ENCODE results near the gene SH3BGRL2. TPM values are rescaled to one million over a fixed set of nuclear protein-coding genes. Genes with fewer than 3 reads are reported as not detected.

The SH3BGRL2 gene
- total and polyA plus RNA-seq, 4 donors: 23.8 to 71.3 (median 34.3) TPM

- H3K4me3 ChIP-seq (ENCODE audit: low read depth in 1 of 3, low read length in 3 of 3): no peak overlapping the region
- H3K9me3 ChIP-seq (ENCODE audit: control insufficient read depth in 4 of 4, low read length in 3 of 4): no peaks in the 10 kb centered on the region
- no peak overlapping the region for H3K9ac ChIP-seq (ENCODE audit: low read depth in 1 of 2, low read length in 2 of 2)
- peaks cover 2 to 25% (median 9%) of the 10 kb centered on the region in 4 donors for H3K4me1 ChIP-seq (ENCODE audit: control insufficient read depth in 4 of 4, insufficient read depth in 4 of 4, low read length in 3 of 4)
- peaks cover 0 to 6% (median 4%) of the 10 kb centered on the region in 4 donors for H3K36me3 ChIP-seq (ENCODE audit: control insufficient read depth in 4 of 4, insufficient read depth in 3 of 4, low read depth in 1 of 4, low read length in 3 of 4)
- H3K27me3 ChIP-seq (ENCODE audit: control insufficient read depth in 4 of 4, insufficient read depth in 4 of 4, low read length in 3 of 4): no peaks in the 10 kb centered on the region
- DNase-seq (ENCODE audit: low spot score): no peak
- 30% methylated on average over 2 of the region's 2 CpGs for WGBS
- TF ChIP-seq SP1 (IDR thresholded peaks at IDR 0.05) (no peak), TAF1 (conservative IDR thresholded peaks at IDR 0.05) (no peak), FOXA2 (IDR thresholded peaks at IDR 0.05) (peak; percentile 12), NR2F2 (IDR thresholded peaks at IDR 0.05) (no peak), HNF4A (conservative IDR thresholded peaks at IDR 0.05) (peak in 1 of 2 donors; percentile 22), CTCF (IDR thresholded peaks at IDR 0.05; ENCODE audit: low read depth, low read length, missing input control) (peak; percentile 35), RAD21 (IDR thresholded peaks at IDR 0.05) (peak; percentile 75 to 76)
- no peak overlapping the region for H3K27ac ChIP-seq (ENCODE audit: low read depth in 1 of 2, low read length in 2 of 2)
Measured at GRCh38 chr6:79672631-79673111, 41.5 kb downstream of the SH3BGRL2 start.

- Histone ChIP-seq H3K36me3 (ENCODE audit: control insufficient read depth in 4 of 4, insufficient read depth in 3 of 4, low read depth in 1 of 4, low read length in 3 of 4) (peaks cover 0 to 6% (median 4%) of the 10 kb centered on the region in 4 donors), H3K4me1 (ENCODE audit: control insufficient read depth in 4 of 4, insufficient read depth in 4 of 4, low read length in 3 of 4) (peaks cover 2 to 25% (median 9%) of the 10 kb centered on the region in 4 donors), H3K27me3 (ENCODE audit: control insufficient read depth in 4 of 4, insufficient read depth in 4 of 4, low read length in 3 of 4) (no peaks in the 10 kb centered on the region), H3K9ac (ENCODE audit: low read depth in 1 of 2, low read length in 2 of 2) (no peak overlapping the region), H3K4me3 (ENCODE audit: low read depth in 1 of 3, low read length in 3 of 3) (no peak overlapping the region), H3K9me3 (ENCODE audit: control insufficient read depth in 4 of 4, low read length in 3 of 4) (no peaks in the 10 kb centered on the region), H3K27ac (ENCODE audit: low read depth in 1 of 2, low read length in 2 of 2) (no peak overlapping the region)
- no peak for TF ChIP-seq MAX (IDR thresholded peaks at IDR 0.05)
- no peak for TF ChIP-seq FOXA2 (IDR thresholded peaks at IDR 0.05)
- TF ChIP-seq HNF4A (conservative IDR thresholded peaks at IDR 0.05): no peak
- TF ChIP-seq FOXA1 (IDR thresholded peaks at IDR 0.05): no peak
- no peak for TF ChIP-seq YY1 (IDR thresholded peaks at IDR 0.05)
- no peak for TF ChIP-seq HNF4G (IDR thresholded peaks at IDR 0.05)
- TF ChIP-seq ATF3 (IDR thresholded peaks at IDR 0.05): no peak
- TF ChIP-seq GABPA (IDR thresholded peaks at IDR 0.05 in 1 of 2, conservative IDR thresholded peaks at IDR 0.05 in 1 of 2): no peak
- TF ChIP-seq JUND (IDR thresholded peaks at IDR 0.05): no peak
- TF ChIP-seq NR2F2 (IDR thresholded peaks at IDR 0.05): no peak
- TF ChIP-seq EGR1 (IDR thresholded peaks at IDR 0.05; ENCODE audit: low read depth in 2 of 2): no peak
- TF ChIP-seq RAD21 (IDR thresholded peaks at IDR 0.05): no peak
- no peak for TF ChIP-seq SP1 (IDR thresholded peaks at IDR 0.05)
- no peak for TF ChIP-seq REST (IDR thresholded peaks at IDR 0.05)
- no peak for TF ChIP-seq RXRA (IDR thresholded peaks at IDR 0.05)
- TF ChIP-seq CTCF (IDR thresholded peaks at IDR 0.05; ENCODE audit: low read depth, low read length, missing input control): no peak
- no peak for TF ChIP-seq TAF1 (conservative IDR thresholded peaks at IDR 0.05)
- TF ChIP-seq ZBTB33 (IDR thresholded peaks at IDR 0.05): no peak
- WGBS: 96% methylated on average over 3 of the region's 3 CpGs
- no peak for DNase-seq (ENCODE audit: low spot score)
Measured at GRCh38 chr6:79673947-79674346, 42.8 kb downstream of the SH3BGRL2 start.

Data from liver (tissue), 9 donors.